Effector CD8-positive, alpha-beta T cell (primary cell): Measurements from ENCODE around the gene DHRS7.
"Not testable (repeated sequence)": the region's sequence is repeated elsewhere in the genome, so short reads cannot be mapped to it uniquely, and the experiment has no call there.

Experiments used
- DNase-seq: peaks from one replicate; lab custom pipeline; 2025; lab: John Stamatoyannopoulos, UW

Gene DHRS7

GRCh38 chr14:60134702-60135101 is 30.5 kb downstream of the DHRS7 start:
- no peak for DNase-seq

- DNase-seq: no peak
These were observed 31.7 kb downstream of the DHRS7 start for GRCh38 chr14:60133487-60133886.

DNA sequence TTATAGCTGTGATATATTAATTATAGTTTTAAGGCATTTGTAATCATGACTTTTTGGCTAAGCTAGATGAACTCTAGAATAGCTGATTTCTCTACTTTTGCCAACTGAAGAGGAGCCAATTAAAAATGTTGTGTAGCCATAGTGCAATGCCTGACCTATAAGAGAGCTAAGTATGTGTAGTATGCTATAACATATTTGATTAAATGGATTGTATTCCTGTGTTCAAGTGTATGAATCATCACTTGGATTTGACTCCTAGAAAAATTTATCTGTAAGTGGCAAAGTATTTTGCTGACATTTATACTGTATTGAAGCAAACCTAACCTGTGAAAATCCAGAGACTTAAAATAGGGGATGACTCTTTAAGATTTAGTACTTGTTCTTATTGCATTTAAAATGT is 39.3 kb downstream of the DHRS7 start:
- DNase-seq: no peak

DNA sequence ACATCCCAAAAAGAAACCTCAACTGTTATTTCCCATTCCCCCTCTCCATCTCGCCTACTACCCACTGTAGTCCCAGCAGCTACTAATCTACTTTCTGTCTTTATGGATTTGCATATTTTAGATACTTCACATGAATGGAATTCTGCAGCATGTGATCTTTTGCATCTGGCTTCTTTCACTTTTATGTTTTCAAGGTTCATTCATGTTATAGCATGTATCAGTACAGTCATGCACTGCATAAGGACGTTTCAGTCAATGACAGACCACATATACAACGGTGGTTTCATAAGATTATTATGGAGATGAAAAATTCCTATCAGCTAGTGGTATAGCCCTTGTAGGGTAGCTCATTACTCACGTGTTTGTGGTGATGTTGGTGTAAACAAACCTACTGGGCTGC is 49.0 kb downstream of the DHRS7 start:
- DNase-seq: no peak

DNA sequence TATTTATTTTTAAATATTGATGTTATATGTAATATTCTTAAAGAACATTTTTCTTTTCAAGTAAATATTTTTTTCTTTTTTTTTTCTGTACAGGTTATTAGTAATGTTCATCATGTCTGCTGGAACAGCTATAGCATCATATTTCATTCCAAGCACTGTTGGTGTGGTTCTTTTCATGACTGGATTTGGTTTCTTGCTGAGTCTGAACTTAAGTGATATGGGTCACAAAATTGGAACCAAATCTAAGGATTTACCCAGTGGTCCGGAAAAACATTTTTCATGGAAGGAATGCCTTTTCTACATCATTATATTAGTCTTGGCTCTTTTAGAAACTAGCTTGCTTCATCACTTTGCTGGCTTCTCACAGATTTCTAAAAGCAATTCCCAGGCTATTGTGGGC is 50.3 kb downstream of the DHRS7 start:
- no peak for DNase-seq

DNA sequence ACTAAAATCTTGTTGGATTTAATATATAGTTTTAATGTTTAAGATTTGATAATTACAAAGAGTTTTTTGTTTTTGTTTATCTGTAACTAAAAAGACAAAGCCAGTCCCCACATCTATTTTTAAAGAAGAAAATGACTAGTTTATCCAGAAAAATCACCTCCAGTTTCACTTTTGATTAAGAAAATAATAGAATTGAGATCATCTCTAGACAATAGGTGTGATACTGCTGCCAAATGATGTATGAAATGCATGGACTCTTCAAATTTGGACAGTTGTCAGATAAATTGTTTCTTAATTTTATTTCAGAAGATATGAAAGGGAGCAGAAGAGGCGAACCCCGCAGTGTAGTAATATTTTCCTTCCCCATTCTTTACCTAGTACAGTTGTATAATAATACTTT is 53.5 kb downstream of the DHRS7 start:
- DNase-seq: no peak

- DNase-seq: no peak
These were observed 57.7 kb downstream of the DHRS7 start for GRCh38 chr14:60107477-60107876.

- no peak for DNase-seq
These were observed 58.9 kb downstream of the DHRS7 start for GRCh38 chr14:60106339-60106738.

GRCh38 chr14:60102389-60102788 is 62.8 kb downstream of the DHRS7 start:
- no peak for DNase-seq

DNA sequence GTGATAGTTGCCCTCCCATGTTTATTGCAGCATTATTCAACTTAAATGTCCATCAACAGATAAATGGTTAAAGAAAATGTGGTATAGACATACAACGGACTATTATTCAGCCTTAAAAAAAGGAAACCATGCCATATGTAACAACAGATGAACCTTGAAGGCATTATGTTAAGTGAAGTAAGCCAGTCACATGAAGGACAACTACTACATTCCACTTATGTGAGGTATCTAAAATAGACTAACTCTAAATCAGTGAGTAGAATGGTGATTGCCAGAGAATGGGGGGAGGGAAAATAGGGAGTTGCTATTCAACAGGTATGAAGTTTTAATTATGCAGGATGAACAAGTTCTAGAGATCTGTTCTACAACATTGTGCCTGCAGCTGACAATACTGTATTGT is 63.4 kb downstream of the DHRS7 start:
- DNase-seq: no peak

DNA sequence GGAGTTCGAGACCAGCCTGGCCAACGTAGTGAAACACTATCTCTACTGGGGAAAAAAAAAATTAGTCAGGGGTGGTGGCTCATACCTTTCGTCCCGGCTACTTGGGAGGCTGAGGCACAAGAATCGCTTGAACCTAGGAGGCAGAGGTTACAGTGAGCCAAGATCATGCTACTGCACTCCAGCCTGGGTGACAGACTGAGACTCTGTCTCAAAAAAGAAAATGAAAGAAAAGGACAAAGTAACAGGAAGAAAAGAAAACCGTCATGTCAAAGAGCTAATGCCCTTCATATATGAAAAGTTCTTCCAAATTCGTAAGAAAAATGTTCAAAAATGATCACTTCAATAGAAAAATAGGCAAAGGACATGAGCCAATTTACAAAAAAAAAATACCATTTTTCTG is 65.3 kb downstream of the DHRS7 start:
- not testable (repeated sequence) for DNase-seq

- no peak for DNase-seq
These were observed 67.2 kb downstream of the DHRS7 start for GRCh38 chr14:60097974-60098373.

- DNase-seq: no peak
These were observed 69.3 kb downstream of the DHRS7 start for GRCh38 chr14:60095781-60096450.

DNA sequence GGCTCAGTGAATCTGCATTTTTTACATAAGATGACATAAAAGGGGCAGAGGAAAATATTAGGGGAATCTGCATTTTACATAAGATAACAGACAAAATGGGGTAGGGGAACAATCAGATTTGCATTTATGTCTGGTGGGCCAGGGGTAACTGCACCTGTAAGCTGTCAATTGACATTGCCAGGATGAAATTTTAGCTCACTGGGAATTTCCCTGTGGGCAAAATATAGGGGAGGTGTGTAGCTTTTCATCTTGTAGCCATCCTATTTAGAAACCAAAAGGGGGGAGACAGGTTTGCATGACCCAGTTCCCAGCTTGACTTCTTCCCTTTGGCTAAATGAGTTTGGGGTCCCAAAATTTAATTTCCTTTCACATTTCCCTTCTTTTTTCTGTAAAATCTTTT is 70.0 kb downstream of the DHRS7 start:
- no peak for DNase-seq

GRCh38 chr14:60094306-60094897 is 70.8 kb downstream of the DHRS7 start:
- DNase-seq: no peak
